ENCODE measurements around the gene LRRC8D. TPM values are rescaled to one million over a fixed set of nuclear protein-coding genes. Genes with fewer than 3 reads are reported as not detected.

The LRRC8D gene
- total RNA-seq, 3 donors from 2014 or later: 9.2 to 22.8 (median 11.7) TPM

DNA sequence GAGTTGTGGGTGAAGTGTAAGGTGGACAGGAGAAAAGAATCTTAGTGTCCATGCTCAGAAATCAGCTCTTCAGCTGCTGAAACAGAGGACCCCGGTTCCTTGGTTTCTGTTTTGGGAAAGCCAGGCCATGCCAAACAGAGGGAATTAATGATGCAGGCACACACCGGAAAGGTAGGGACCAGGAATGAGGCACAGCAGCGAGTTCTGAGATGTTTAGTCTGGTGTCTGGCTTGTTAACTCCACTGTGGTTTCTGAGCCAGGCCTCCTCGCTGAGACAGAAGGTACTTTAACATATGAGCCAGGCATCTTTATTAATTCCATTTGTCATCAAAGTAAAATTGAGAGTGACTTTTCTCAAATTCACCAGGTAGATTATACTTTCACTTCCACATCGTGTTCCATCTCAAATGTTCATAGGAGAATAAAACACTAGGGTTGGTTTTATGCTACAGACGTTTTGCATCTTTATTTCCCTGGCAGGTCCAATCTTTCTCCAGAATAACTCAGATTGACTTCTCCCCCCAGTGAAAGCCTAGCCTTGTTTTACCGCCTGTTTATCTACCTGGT, 23.5 kb downstream of the LRRC8D start:
- Histone ChIP-seq H3K4me1 (peaks cover 0 to 1% of the 10 kb centered on the region in 2 donors), H3K36me3 (no peaks in the 10 kb centered on the region), H3K27ac (peak overlapping the region in 1 of 2 donors; percentile 75), H3K9me3 (no peaks in the 10 kb centered on the region), H3K27me3 (no peaks in the 10 kb centered on the region), H3K4me3 (peak overlapping the region; percentile 70 to 85 (median 85))
- no peak for TF ChIP-seq POLR2A (IDR thresholded peaks at IDR 0.05)
- TF ChIP-seq, protein P1, sequence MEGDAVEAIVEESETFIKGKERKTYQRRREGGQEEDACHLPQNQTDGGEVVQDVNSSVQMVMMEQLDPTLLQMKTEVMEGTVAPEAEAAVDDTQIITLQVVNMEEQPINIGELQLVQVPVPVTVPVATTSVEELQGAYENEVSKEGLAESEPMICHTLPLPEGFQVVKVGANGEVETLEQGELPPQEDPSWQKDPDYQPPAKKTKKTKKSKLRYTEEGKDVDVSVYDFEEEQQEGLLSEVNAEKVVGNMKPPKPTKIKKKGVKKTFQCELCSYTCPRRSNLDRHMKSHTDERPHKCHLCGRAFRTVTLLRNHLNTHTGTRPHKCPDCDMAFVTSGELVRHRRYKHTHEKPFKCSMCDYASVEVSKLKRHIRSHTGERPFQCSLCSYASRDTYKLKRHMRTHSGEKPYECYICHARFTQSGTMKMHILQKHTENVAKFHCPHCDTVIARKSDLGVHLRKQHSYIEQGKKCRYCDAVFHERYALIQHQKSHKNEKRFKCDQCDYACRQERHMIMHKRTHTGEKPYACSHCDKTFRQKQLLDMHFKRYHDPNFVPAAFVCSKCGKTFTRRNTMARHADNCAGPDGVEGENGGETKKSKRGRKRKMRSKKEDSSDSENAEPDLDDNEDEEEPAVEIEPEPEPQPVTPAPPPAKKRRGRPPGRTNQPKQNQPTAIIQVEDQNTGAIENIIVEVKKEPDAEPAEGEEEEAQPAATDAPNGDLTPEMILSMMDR (IDR thresholded peaks at IDR 0.05): no peak
- TF ChIP-seq POLR2AphosphoS5 (IDR thresholded peaks at IDR 0.05): no peak
- intact Hi-C loops (cut with DNase I; ENCODE audit: low total_unique reads): no loop called here
- no peak for DNase-seq (ENCODE audit: low spot score in 2 of 2)

DNA sequence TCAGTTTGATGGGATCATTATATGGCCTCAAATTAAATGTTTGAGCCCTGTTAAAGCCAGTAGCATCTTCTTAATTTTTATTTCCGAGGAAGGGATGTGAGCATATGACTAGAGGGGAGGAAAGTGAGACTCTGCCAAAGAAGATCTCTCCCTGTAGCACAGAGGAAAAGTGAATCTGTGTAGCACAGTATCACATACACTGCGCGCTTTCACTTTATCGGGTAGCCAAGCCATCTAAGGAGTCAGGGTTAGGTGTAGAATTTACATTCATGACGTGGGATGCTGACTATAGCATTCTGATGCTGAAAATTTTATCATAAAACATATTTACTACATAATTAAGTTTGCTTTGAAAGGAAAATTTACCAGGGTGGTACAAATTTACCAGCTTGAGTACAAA, 24.0 kb downstream of the LRRC8D start:
- intact Hi-C loops (cut with DNase I; ENCODE audit: low total_unique reads): no loop called here
- TF ChIP-seq POLR2AphosphoS5 (IDR thresholded peaks at IDR 0.05): no peak
- H3K4me1 ChIP-seq: no peaks in the 10 kb centered on the region

DNA sequence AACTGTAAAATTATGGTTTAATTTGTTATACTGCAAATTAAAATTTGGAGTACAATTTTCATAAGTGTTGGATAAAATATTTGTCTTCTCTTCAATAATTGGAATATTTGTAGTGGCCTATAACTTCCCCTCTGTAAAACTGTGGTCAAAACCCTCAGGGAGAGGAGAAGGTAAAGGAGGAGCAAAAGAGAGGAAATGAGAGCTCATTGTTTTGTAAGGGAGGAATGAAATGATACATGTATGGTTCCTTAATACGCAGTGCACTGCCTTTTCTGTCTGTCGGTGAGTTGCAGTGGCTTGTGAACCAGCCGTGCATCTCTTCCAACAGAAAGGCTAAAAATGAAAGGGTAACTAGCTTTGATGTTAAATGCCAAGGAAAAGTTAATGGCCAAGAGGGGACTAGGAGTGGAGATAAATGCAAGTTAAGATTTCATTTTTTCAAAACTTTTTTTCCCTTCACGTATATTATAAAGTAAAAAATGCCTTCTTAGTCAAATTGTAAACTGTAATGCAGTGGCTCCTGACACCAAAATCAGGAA, 26.4 kb downstream of the LRRC8D start:
- no peak for DNase-seq (ENCODE audit: low spot score in 2 of 2)
- Histone ChIP-seq H3K27ac (no peak overlapping the region), H3K4me3 (no peak overlapping the region), H3K4me1 (no peaks in the 10 kb centered on the region), H3K9me3 (no peaks in the 10 kb centered on the region), H3K36me3 (no peaks in the 10 kb centered on the region), H3K27me3 (no peaks in the 10 kb centered on the region)
- TF ChIP-seq POLR2A (IDR thresholded peaks at IDR 0.05) (no peak), POLR2AphosphoS5 (IDR thresholded peaks at IDR 0.05) (no peak)
- TF ChIP-seq, protein P1 (IDR thresholded peaks at IDR 0.05): no peak
- intact Hi-C loops (cut with DNase I; ENCODE audit: low total_unique reads): no loop called here

More for the DNA sequence above, 24.0 kb downstream of the LRRC8D start:
- Histone ChIP-seq H3K27ac (no peak overlapping the region), H3K27me3 (no peaks in the 10 kb centered on the region), H3K9me3 (no peaks in the 10 kb centered on the region), H3K4me3 (no peak overlapping the region), H3K36me3 (no peaks in the 10 kb centered on the region)
- no peak for DNase-seq (ENCODE audit: low spot score in 2 of 2)

DNA sequence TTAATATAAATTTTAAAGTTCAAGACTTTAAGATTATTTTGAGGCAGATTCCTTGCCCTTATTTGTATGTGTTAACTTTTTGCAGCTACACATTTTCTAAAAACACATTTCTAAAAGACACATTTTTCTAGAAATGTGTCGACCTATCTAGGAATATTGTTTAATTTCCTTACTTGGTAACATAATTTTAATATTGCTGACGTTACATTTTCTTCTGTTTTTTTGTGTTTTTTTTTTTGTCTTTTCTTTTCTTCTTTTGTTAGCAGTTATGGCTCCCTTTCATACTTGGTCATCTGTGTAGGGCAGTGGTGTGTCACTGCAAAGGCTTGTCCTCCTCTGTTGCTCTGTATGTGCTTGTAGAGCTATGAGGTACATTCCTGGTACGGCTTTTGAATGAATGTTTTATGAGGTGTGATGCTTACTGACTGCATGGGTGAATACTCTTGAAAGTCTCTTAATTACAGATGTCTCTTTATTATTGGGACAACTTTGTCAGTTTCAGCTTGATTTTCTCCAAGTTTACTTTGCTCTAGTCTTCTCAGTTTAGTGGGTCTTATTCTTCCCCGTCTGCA, 30.1 kb downstream of the LRRC8D start:
- intact Hi-C loops (cut with DNase I; ENCODE audit: low total_unique reads): no loop called here
- no peak for DNase-seq (ENCODE audit: low spot score in 2 of 2)
- TF ChIP-seq, protein P1 (IDR thresholded peaks at IDR 0.05): no peak
- TF ChIP-seq POLR2A (IDR thresholded peaks at IDR 0.05) (no peak), POLR2AphosphoS5 (IDR thresholded peaks at IDR 0.05) (no peak)

DNA sequence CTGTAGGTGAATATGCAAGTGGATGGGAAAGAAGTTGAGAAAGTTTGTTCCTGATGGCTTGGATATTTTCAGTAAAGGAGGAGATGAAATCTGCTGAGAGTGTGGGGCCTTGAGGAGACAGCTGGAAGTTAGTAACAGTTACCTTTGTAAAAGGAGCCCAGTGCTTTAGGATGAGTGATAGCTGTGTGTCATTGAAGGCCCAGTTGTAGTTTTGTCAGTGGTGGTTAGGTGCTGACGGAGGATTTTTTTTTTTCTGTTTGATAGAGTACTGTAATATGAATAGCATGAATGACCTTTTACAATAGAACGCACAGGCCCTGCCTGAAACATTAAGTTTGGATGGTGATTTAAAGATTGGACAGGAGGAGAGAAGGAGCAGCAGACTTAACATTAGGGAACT, 33.3 kb downstream of the LRRC8D start:
- Histone ChIP-seq H3K9me3 (no peaks in the 10 kb centered on the region), H3K4me3 (no peak overlapping the region), H3K27ac (no peak overlapping the region), H3K36me3 (no peaks in the 10 kb centered on the region), H3K4me1 (no peaks in the 10 kb centered on the region), H3K27me3 (no peaks in the 10 kb centered on the region)
- TF ChIP-seq POLR2A (IDR thresholded peaks at IDR 0.05) (no peak), POLR2AphosphoS5 (IDR thresholded peaks at IDR 0.05) (no peak)
- TF ChIP-seq, protein P1 (IDR thresholded peaks at IDR 0.05): no peak
- no peak for DNase-seq (ENCODE audit: low spot score in 2 of 2)
- intact Hi-C loops (cut with DNase I; ENCODE audit: low total_unique reads): no loop called here

More for the DNA sequence above, 30.1 kb downstream of the LRRC8D start:
- H3K4me1 ChIP-seq: no peaks in the 10 kb centered on the region
- no peak overlapping the region for H3K27ac ChIP-seq
- no peaks in the 10 kb centered on the region for H3K9me3 ChIP-seq
- H3K27me3 ChIP-seq: no peaks in the 10 kb centered on the region
- H3K36me3 ChIP-seq: no peaks in the 10 kb centered on the region
- no peak overlapping the region for H3K4me3 ChIP-seq

All from breast epithelium (tissue), 4 donors.